IMR-90 (cell line): Measurements from ENCODE around the gene MCCD1. TPM values are rescaled to one million over a fixed set of nuclear protein-coding genes. Genes with fewer than 3 reads are reported as not detected.

Experiments
- ATAC-seq: fragments of 200-7000 bp; cut with Tn5 transposase; 2 replicates; pipeline ENCODE4 v1.9.1; 2020; ENCODE audit warnings: low read depth, mild to moderate bottlenecking, moderate library complexity
- BruUV-seq: library from RNA; stranded (reverse); fragments of 400-500 nt; replicated peaks from 2 replicates; lab custom pipeline; 2021; lab: Mats Ljungman, UMichigan
- CTCF ChIA-PET: fragments of 300-600 bp; formaldehyde crosslinking; extraction: SDS; loops from one replicate; lab custom pipeline; 2021; ENCODE audit warnings: antibody characterized with exemption; lab: Yijun Ruan, JAX
- POLR2A ChIA-PET: fragments of 300-600 bp; sonication (Branson Sonifier 250); formaldehyde crosslinking; loops from one replicate; lab custom pipeline; 2022; ENCODE audit warnings: antibody characterized with exemption; ENCODE audit not compliant: unreplicated experiment; lab: Charles Lee
- DNase-seq: peaks from one replicate; pipeline ENCODE4 v3.0.0; 2013
- H2AFZ ChIP-seq: replicated peaks from 2 replicates; pipeline ENCODE3; 2013; ENCODE audit warnings: low read length, mild to moderate bottlenecking; ENCODE audit not compliant: poor library complexity
- H2AK5ac ChIP-seq: 2 replicates; pipeline ENCODE4 v1.6.1; 2013; ENCODE audit warnings: low read depth, low read length, inconsistent platforms
- H2AK9ac ChIP-seq: replicated peaks from 2 replicates; pipeline ENCODE3; 2013; ENCODE audit warnings: mild to moderate bottlenecking, low read depth, low read length, moderate library complexity; ENCODE audit not compliant: poor library complexity
- H2BK120ac ChIP-seq: 2 replicates; pipeline ENCODE4 v1.6.1; 2013; ENCODE audit warnings: low read depth, low read length, inconsistent platforms
- H2BK15ac ChIP-seq: 3 replicates; pipeline ENCODE4 v1.6.1; 2013; ENCODE audit warnings: low read depth, low read length, inconsistent platforms
- H2BK20ac ChIP-seq: 2 replicates; pipeline ENCODE4 v1.6.1; 2013; ENCODE audit warnings: low read depth, mild to moderate bottlenecking, inconsistent platforms, low read length, moderate library complexity
- H2BK5ac ChIP-seq: 2 replicates; pipeline ENCODE4 v1.6.1; 2013; ENCODE audit warnings: mild to moderate bottlenecking, low read depth, low read length, inconsistent platforms; ENCODE audit not compliant: poor library complexity, severe bottlenecking
- H3K14ac ChIP-seq: replicated peaks from 2 replicates; pipeline ENCODE4 v1.6.1; 2013; ENCODE audit warnings: low read depth, low read length, inconsistent platforms
- H3K18ac ChIP-seq: 2 replicates; pipeline ENCODE4 v1.6.1; 2013; ENCODE audit warnings: low read depth, low read length, control low read depth
- H3K23ac ChIP-seq: 2 replicates; pipeline ENCODE4 v1.6.1; 2013; ENCODE audit warnings: low read depth, low read length, inconsistent platforms
- H3K27ac ChIP-seq: 2 replicates; pipeline ENCODE4 v1.5.1; 2013; ENCODE audit warnings: mild to moderate bottlenecking, control low read depth, low read length; ENCODE audit not compliant: insufficient read depth
- H3K27me3 ChIP-seq: 2 replicates; pipeline ENCODE4 v1.6.1; 2013; ENCODE audit warnings: low read length; ENCODE audit not compliant: control insufficient read depth, insufficient read depth
- H3K36me3 ChIP-seq: 2 replicates; pipeline ENCODE4 v1.6.1; 2013; ENCODE audit warnings: low read length, mixed read lengths; ENCODE audit not compliant: control insufficient read depth, insufficient read depth
- H3K4ac ChIP-seq: 2 replicates; pipeline ENCODE4 v1.6.1; 2013; ENCODE audit warnings: low read depth, low read length, inconsistent platforms
- H3K4me1 ChIP-seq: 2 replicates; pipeline ENCODE4 v1.6.1; 2013; ENCODE audit warnings: low read length, mixed read lengths; ENCODE audit not compliant: control insufficient read depth, insufficient read depth
- H3K4me2 ChIP-seq: 2 replicates; pipeline ENCODE4 v1.6.1; 2013; ENCODE audit warnings: low read depth, mild to moderate bottlenecking, control low read depth, low read length, moderate library complexity
- H3K4me3 ChIP-seq: 2 replicates; pipeline ENCODE4 v1.5.1; 2013; ENCODE audit warnings: low read depth, mild to moderate bottlenecking, control low read depth, low read length, moderate library complexity; ENCODE audit not compliant: insufficient read depth
- H3K56ac ChIP-seq: 2 replicates; pipeline ENCODE4 v1.6.1; 2013; ENCODE audit warnings: low read length, inconsistent platforms; ENCODE audit not compliant: insufficient read depth; ENCODE audit errors: extremely low read depth
- H3K79me1 ChIP-seq, 2 experiments: 2 replicates each; pipeline ENCODE4 v1.6.1; 2013; ENCODE audit warnings: low read length in 2 of 2, inconsistent platforms in 1 of 2, low read depth in 1 of 2
- H3K9ac ChIP-seq: 2 replicates; pipeline ENCODE4 v1.6.1; 2013; ENCODE audit warnings: low read depth, low read length, control low read depth
- H3K9me1 ChIP-seq: 2 replicates; pipeline ENCODE4 v1.6.1; 2013; ENCODE audit warnings: low read length, inconsistent platforms; ENCODE audit not compliant: insufficient read depth
- H3K9me3 ChIP-seq: 2 replicates; pipeline ENCODE4 v1.6.1; 2013; ENCODE audit warnings: low read length; ENCODE audit not compliant: control insufficient read depth, insufficient read depth
- H4K20me1 ChIP-seq: 2 replicates; pipeline ENCODE4 v1.6.1; 2013; ENCODE audit warnings: low read length, inconsistent platforms; ENCODE audit not compliant: insufficient read depth
- H4K5ac ChIP-seq: 2 replicates; pipeline ENCODE4 v1.6.1; 2013; ENCODE audit warnings: mild to moderate bottlenecking, low read depth, low read length, control low read depth
- H4K8ac ChIP-seq, 2 experiments: 2 replicates each; pipeline ENCODE4 v1.6.1; 2013; ENCODE audit warnings: low read depth in 2 of 2, low read length in 2 of 2, control low read depth in 1 of 2, inconsistent platforms in 1 of 2
- H4K91ac ChIP-seq: 2 replicates; pipeline ENCODE4 v1.6.1; 2013; ENCODE audit warnings: low read depth, low read length, inconsistent platforms; ENCODE audit not compliant: insufficient read depth
- CHD1 ChIP-seq: IDR thresholded peaks from 2 replicates; pipeline ENCODE4 v1.6.1; 2012; ENCODE audit warnings: low read depth, low read length, improper control_type of control experiment
- CTCF ChIP-seq: conservative IDR thresholded peaks from 2 replicates; pipeline ENCODE4 v1.5.1; 2012; ENCODE audit warnings: mild to moderate bottlenecking, low read depth, low read length, improper control_type of control experiment
- FOS ChIP-seq: fragments of 150-350 bp; IDR thresholded peaks from 2 replicates; pipeline ENCODE4 v1.6.1; 2016; ENCODE audit warnings: low read depth, low read length
- MXI1 ChIP-seq: IDR thresholded peaks from 2 replicates; pipeline ENCODE4 v1.6.1; 2012; ENCODE audit warnings: low read depth, mild to moderate bottlenecking, low read length, moderate library complexity, borderline replicate concordance
- NFE2L2 ChIP-seq: fragments of 150-350 bp; IDR thresholded peaks from 2 replicates; pipeline ENCODE4 v1.6.1; 2016; ENCODE audit warnings: low read depth, mild to moderate bottlenecking, low read length
- POLR2A ChIP-seq: IDR thresholded peaks from 2 replicates; pipeline ENCODE4 v1.6.1; 2012; ENCODE audit warnings: mild to moderate bottlenecking, low read depth, low read length
- RFX5 ChIP-seq: IDR thresholded peaks from 2 replicates; pipeline ENCODE4 v1.8.0; 2012; ENCODE audit warnings: low read depth, mild to moderate bottlenecking, low read length, moderate library complexity
- SMC3 ChIP-seq: fragments of 150-350 bp; IDR thresholded peaks from 2 replicates; pipeline ENCODE4 v1.6.1; 2016; ENCODE audit warnings: low read depth, mild to moderate bottlenecking, antibody characterized with exemption, low read length, moderate library complexity
- WGBS, 2 experiments: methylation state at CpG; one replicate each; pipeline versions ENCODE4 v1.1.5 to v1.1.7; 2013; ENCODE audit warnings: missing lambda C conversion rate in 2 of 2; ENCODE audit not compliant: insufficient read length in 1 of 2; ENCODE audit errors: extremely low coverage in 2 of 2; 5-methylcytosine and 5-hydroxymethylcytosine counted together
- dilution Hi-C: fragments of 300-500 bp; cut with HindIII; formaldehyde crosslinking; loops from one replicate; pipeline ENCODE4 v1.14.3; 2018; ENCODE audit warnings: low sequenced_read_pairs; ENCODE audit not compliant: unreplicated experiment
- in situ Hi-C: fragments of 300-500 bp; cut with MboI; formaldehyde crosslinking; loops from 3 replicates; pipeline ENCODE4 v1.14.3; 2019; ENCODE audit warnings: low sequenced_read_pairs, inconsistent platforms, mixed read lengths
- intact Hi-C: fragments of 100-400 bp; cut with micrococcal nuclease; formaldehyde crosslinking; loops from 2 replicates; pipeline ENCODE4 v1.10.0; 2022
- polyA plus RNA-seq, 3 experiments: library from polyadenylated mRNA; depleted of rRNA; stranded (reverse); fragments of >200 nt; gene quantifications; 2 replicates each; pipeline ENCODE4 v1.2.3, GENCODE V29; 2012; ENCODE audit warnings: low replicate concordance in 1 of 3
- total RNA-seq: library from RNA; depleted of rRNA; stranded (reverse); fragments of >200 nt; gene quantifications from 2 replicates; pipeline ENCODE4 v1.2.3, GENCODE V29; 2012

The MCCD1 gene
- total and polyA plus RNA-seq, 2 of the 4 experiments (the other 2 are of a cell fraction) = not detected

- H3K23ac ChIP-seq = no peak overlapping the region
- no peak for DNase-seq
- H3K4me2 ChIP-seq = no peak overlapping the region
- H3K4me1 ChIP-seq = peaks cover 5% of the 10 kb centered on the region; the same call in 1 of the 2 replicates
- no peak overlapping the region for H3K14ac ChIP-seq
- no peaks in the 10 kb centered on the region for H3K9me3 ChIP-seq
- H3K27ac ChIP-seq = no peak overlapping the region
- H2BK20ac ChIP-seq = no peak overlapping the region
- no peak overlapping the region for H3K18ac ChIP-seq
- no peak overlapping the region for H4K5ac ChIP-seq
- no peak overlapping the region for H2AK9ac ChIP-seq
- no peak overlapping the region for H2BK5ac ChIP-seq
- no peak overlapping the region for H3K4ac ChIP-seq
- ATAC-seq = no peak
- ChIA-PET POLR2A (no interaction called here), CTCF (no interaction called here)
- H4K20me1 ChIP-seq = peaks cover 1% of the 10 kb centered on the region; the same call in 1 of the 2 replicates
- H3K79me1 ChIP-seq = peaks cover 0 to 7% of the 10 kb centered on the region in 2 experiments; a peak in 2 of 4 replicates
- no peak overlapping the region for H3K56ac ChIP-seq
- 43% methylated on average over 1 of the region's 4 CpGs; no CpG with 5 or more reads in 1 of the 2 experiments for WGBS, 2 experiments
- peaks cover 11% of the 10 kb centered on the region; the same call in 1 of the 2 replicates for H3K36me3 ChIP-seq
- dilution Hi-C loops = no loop called here
- H2AK5ac ChIP-seq = no peak overlapping the region
- in situ Hi-C loops = no loop called here
- H2BK15ac ChIP-seq = no peak overlapping the region
- H4K8ac ChIP-seq = no peak overlapping the region
- no peak overlapping the region for H4K91ac ChIP-seq
- BruUV-seq = no TSS peak
- intact Hi-C loops = no loop called here
- no peak overlapping the region for H3K9ac ChIP-seq
- TF ChIP-seq POLR2A = no peak
- TF ChIP-seq CHD1 = no peak
- no peak for TF ChIP-seq NFE2L2
- no peak for TF ChIP-seq CTCF
- no peak for TF ChIP-seq FOS
- no peak for TF ChIP-seq RFX5
- TF ChIP-seq SMC3 = no peak
- no peak for TF ChIP-seq MXI1
- H2AFZ ChIP-seq = no peak overlapping the region
- H3K4me3 ChIP-seq = no peak overlapping the region
- no peaks in the 10 kb centered on the region for H3K27me3 ChIP-seq
- H2BK120ac ChIP-seq = no peak overlapping the region
- H3K9me1 ChIP-seq = peaks cover 15% of the 10 kb centered on the region
Measured at GRCh38 chr6:31510007-31510406, 18.8 kb upstream of the MCCD1 start.
